K562 (cell line): Measurements from ENCODE around the gene COX7B. TPM values are rescaled to one million over a fixed set of nuclear protein-coding genes. Genes with fewer than 3 reads are reported as not detected.

Experiments used
- BHLHE40 ChIP-seq: IDR thresholded peaks from 2 replicates; pipeline ENCODE4 v1.6.1; 2011; ENCODE audit warnings: low read length, improper control_type of control experiment
- CHCHD3 ChIP-seq: fragments of 250-450 bp; sonication (Bioruptor Pico); IDR thresholded peaks from 2 replicates; pipeline ENCODE4 v2.1.2; 2022; ENCODE audit warnings: mild to moderate bottlenecking
- E2F3 ChIP-seq: fragments of 250-450 bp; sonication (Bioruptor Pico); IDR thresholded peaks from 2 replicates; pipeline ENCODE4 v1.4.0; 2020; ENCODE audit warnings: mild to moderate bottlenecking
- FOXP1 ChIP-seq: sonication (generic); formaldehyde crosslinking; IDR thresholded peaks from 2 replicates; pipeline ENCODE4 v1.8.0; 2022; ENCODE audit warnings: mild to moderate bottlenecking, missing genetic modification reagents
- HDAC8 ChIP-seq: fragments of 450-650 bp; IDR thresholded peaks from 2 replicates; pipeline ENCODE4 v1.6.1; 2016; ENCODE audit warnings: mild to moderate bottlenecking, missing genetic modification characterization, moderate library complexity, missing compliant biosample characterization
- HNRNPL ChIP-seq: fragments of 200-400 bp; formaldehyde crosslinking; IDR thresholded peaks from 2 replicates; pipeline ENCODE4 v1.6.1; 2017; ENCODE audit warnings: low read depth, mild to moderate bottlenecking, low read length
- ILF3 ChIP-seq: fragments of 450-650 bp; IDR thresholded peaks from 2 replicates; pipeline ENCODE4 v1.6.1; 2018; ENCODE audit warnings: antibody characterized with exemption, mild to moderate bottlenecking, moderate library complexity, borderline replicate concordance
- KLF1 ChIP-seq: fragments of 450-650 bp; IDR thresholded peaks from 2 replicates; pipeline ENCODE4 v1.6.1; 2016; ENCODE audit warnings: missing genetic modification characterization, missing compliant biosample characterization
- MYNN ChIP-seq, 2 experiments: sonication (generic); formaldehyde crosslinking in 1 of 2; IDR thresholded peaks; 2 replicates each; pipeline versions ENCODE4 v1.5.0 to v1.6.1; 2016 to 2020; ENCODE audit warnings: antibody characterized with exemption in 1 of 2, missing genetic modification reagents in 1 of 2
- PCBP1 ChIP-seq: fragments of 200-400 bp; formaldehyde crosslinking; IDR thresholded peaks from 2 replicates; pipeline ENCODE4 v1.6.1; 2018; ENCODE audit warnings: mild to moderate bottlenecking, low read depth, low read length; ENCODE audit not compliant: poor library complexity, severe bottlenecking
- PURB ChIP-seq: sonication (generic); formaldehyde crosslinking; IDR thresholded peaks from 2 replicates; pipeline ENCODE4 v1.9.0; 2021; ENCODE audit warnings: low read depth, mild to moderate bottlenecking, missing genetic modification reagents
- RFX7 ChIP-seq: fragments of 250-450 bp; sonication (Bioruptor Pico); IDR thresholded peaks from 2 replicates; pipeline ENCODE4 v1.5.1; 2021; ENCODE audit warnings: mild to moderate bottlenecking
- SIN3B ChIP-seq: fragments of 450-650 bp; IDR thresholded peaks from 2 replicates; pipeline ENCODE4 v1.6.1; 2017; ENCODE audit warnings: low read depth, mild to moderate bottlenecking, moderate library complexity
- SLC30A9 ChIP-seq: fragments of 250-450 bp; sonication (Bioruptor Pico); IDR thresholded peaks from 2 replicates; pipeline ENCODE4 v1.8.0; 2022; ENCODE audit warnings: mild to moderate bottlenecking, moderate library complexity
- SMC3 ChIP-seq: conservative IDR thresholded peaks from 2 replicates; pipeline ENCODE4 v1.6.1; 2011; ENCODE audit warnings: low read depth, low read length, improper control_type of control experiment; ENCODE audit not compliant: insufficient read depth
- SOX6 ChIP-seq: fragments of 450-650 bp; IDR thresholded peaks from 2 replicates; pipeline ENCODE4 v1.6.1; 2014; ENCODE audit warnings: mild to moderate bottlenecking
- ZNF121 ChIP-seq: sonication (generic); formaldehyde crosslinking; conservative IDR thresholded peaks from 2 replicates; pipeline ENCODE4 v1.8.0; 2022; ENCODE audit warnings: missing genetic modification reagents
- ZNF175 ChIP-seq: fragments of 200-800 bp; sonication (Bioruptor generic); IDR thresholded peaks from 2 replicates; pipeline ENCODE4 v1.6.1; 2016; ENCODE audit warnings: low read depth, mild to moderate bottlenecking, missing genetic modification characterization, missing compliant biosample characterization
- ZNF282 ChIP-seq: sonication (generic); formaldehyde crosslinking; IDR thresholded peaks from 2 replicates; pipeline ENCODE4 v1.8.1; 2023; ENCODE audit warnings: missing genetic modification reagents
- polyA plus RNA-seq, 8 experiments: library from polyadenylated mRNA; depleted of rRNA in 4 of 8; stranded (reverse) in 5 of 8; unstranded in 3 of 8; fragments of >200 nt; fragmentation: Nextera tagmentation in 2 of 8; fragmentation: Illumina TruSeq in 1 of 8; extraction: Ambion mirVana in 2 of 8; extraction: Trizol in 1 of 8; gene quantifications; 2 replicates each; pipeline versions ENCODE4 v1.2.1 to v1.2.3, GENCODE V29; 2011 to 2014; ENCODE audit warnings: inconsistent platforms in 1 of 8, missing spikeins in 1 of 8
- total RNA-seq, 7 experiments: library from RNA; depleted of rRNA in 6 of 7; stranded (reverse); fragments of >200 nt in 6 of 7; fragmentation: Illumina TruSeq in 2 of 7; extraction: Trizol in 2 of 7; gene quantifications; 2 replicates each; pipeline versions ENCODE4 v1.2.1 to v1.2.3, GENCODE V29; 2011 to 2021; ENCODE audit warnings: low replicate concordance in 1 of 7
- TF ChIP-seq, protein P1 (sequence below), 2 experiments: IDR thresholded peaks in 1 of 2; conservative IDR thresholded peaks in 1 of 2; 2 replicates each; pipeline ENCODE4 v1.6.1; 2016; ENCODE audit warnings: low read depth in 2 of 2, mild to moderate bottlenecking in 1 of 2, missing compliant biosample characterization in 1 of 2, missing genetic modification characterization in 1 of 2, moderate library complexity in 1 of 2
- TF ChIP-seq, protein P2 (sequence below), 3 experiments: fragments of 200-800 bp in 1 of 3; fragments of 250-450 bp in 1 of 3; fragments of 450-650 bp in 1 of 3; sonication (Bioruptor Pico) in 1 of 3; sonication (Bioruptor generic) in 1 of 3; formaldehyde crosslinking in 1 of 3; IDR thresholded peaks; 2 replicates each; pipeline versions ENCODE4 v1.6.1 to v1.8.0; 2016 to 2022; ENCODE audit warnings: mild to moderate bottlenecking in 2 of 3, missing genetic modification characterization in 2 of 3, missing compliant biosample characterization in 1 of 3, moderate library complexity in 1 of 3
- TF ChIP-seq, protein P3 (sequence below): sonication (generic); formaldehyde crosslinking; IDR thresholded peaks from 2 replicates; pipeline ENCODE4 v1.5.0; 2020; ENCODE audit warnings: missing genetic modification reagents

COX7B gene
- total and polyA plus RNA-seq, 9 of the 15 experiments (the other 6 are each of a cell fraction or from before 2014, with no cell fraction given), result 549 to 2,891 (median 1,307) TPM

DNA sequence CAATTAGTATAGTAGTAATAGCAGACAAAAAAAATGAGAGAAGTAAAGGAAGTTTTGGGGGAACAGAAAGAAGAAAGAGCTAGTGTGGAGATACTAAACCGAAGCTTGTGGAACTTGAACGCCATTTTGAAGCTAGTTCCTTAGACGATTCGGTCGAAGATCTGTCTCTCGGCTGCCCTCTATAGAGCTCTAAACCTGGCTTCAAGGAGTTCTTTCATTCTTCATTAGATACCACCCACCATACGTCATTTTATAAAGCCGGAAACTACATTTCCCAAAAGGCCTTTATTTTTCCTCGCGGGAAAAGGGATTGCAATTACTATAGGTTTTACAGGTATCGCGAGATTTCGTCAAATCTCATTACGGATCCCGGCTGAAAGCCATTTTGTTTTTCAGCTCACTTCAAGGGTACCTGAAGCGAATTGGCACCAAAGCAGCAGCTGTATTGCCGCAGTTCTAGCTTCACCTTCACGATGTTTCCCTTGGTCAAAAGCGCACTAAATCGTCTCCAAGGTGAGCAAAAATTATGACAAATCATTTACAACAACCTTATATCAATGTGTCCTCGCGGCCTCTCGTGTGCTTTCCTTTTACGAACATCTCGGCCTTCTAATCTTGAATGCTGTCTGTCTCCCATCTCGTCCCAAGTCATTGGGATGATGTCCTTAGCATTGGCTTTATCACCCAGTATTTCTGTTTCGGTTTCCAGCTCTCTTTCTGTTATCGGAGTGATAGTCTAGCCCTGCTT lies at the start of gene COX7B (continued):
- TF ChIP-seq, protein P1, sequence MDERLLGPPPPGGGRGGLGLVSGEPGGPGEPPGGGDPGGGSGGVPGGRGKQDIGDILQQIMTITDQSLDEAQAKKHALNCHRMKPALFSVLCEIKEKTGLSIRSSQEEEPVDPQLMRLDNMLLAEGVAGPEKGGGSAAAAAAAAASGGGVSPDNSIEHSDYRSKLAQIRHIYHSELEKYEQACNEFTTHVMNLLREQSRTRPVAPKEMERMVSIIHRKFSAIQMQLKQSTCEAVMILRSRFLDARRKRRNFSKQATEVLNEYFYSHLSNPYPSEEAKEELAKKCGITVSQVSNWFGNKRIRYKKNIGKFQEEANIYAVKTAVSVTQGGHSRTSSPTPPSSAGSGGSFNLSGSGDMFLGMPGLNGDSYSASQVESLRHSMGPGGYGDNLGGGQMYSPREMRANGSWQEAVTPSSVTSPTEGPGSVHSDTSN (CRISPR knock-in tag; IDR thresholded peaks at IDR 0.05; ENCODE audit: low read depth), result no peak
- TF ChIP-seq, protein P1 (tag; conservative IDR thresholded peaks at IDR 0.05; ENCODE audit: low read depth), result no peak
- TF ChIP-seq HNRNPL, result no peak
- TF ChIP-seq, protein P2, sequence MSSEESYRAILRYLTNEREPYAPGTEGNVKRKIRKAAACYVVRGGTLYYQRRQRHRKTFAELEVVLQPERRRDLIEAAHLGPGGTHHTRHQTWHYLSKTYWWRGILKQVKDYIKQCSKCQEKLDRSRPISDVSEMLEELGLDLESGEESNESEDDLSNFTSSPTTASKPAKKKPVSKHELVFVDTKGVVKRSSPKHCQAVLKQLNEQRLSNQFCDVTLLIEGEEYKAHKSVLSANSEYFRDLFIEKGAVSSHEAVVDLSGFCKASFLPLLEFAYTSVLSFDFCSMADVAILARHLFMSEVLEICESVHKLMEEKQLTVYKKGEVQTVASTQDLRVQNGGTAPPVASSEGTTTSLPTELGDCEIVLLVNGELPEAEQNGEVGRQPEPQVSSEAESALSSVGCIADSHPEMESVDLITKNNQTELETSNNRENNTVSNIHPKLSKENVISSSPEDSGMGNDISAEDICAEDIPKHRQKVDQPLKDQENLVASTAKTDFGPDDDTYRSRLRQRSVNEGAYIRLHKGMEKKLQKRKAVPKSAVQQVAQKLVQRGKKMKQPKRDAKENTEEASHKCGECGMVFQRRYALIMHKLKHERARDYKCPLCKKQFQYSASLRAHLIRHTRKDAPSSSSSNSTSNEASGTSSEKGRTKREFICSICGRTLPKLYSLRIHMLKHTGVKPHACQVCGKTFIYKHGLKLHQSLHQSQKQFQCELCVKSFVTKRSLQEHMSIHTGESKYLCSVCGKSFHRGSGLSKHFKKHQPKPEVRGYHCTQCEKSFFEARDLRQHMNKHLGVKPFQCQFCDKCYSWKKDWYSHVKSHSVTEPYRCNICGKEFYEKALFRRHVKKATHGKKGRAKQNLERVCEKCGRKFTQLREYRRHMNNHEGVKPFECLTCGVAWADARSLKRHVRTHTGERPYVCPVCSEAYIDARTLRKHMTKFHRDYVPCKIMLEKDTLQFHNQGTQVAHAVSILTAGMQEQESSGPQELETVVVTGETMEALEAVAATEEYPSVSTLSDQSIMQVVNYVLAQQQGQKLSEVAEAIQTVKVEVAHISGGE (CRISPR knock-in tag; IDR thresholded peaks at IDR 0.05), result no peak
- no peak for TF ChIP-seq CHCHD3 (CRISPR knock-in tag)
- no peak for TF ChIP-seq MYNN (IDR thresholded peaks at IDR 0.05)
- no peak for TF ChIP-seq MYNN (CRISPR knock-in tag; IDR thresholded peaks at IDR 0.05)
- no peak for TF ChIP-seq HDAC8 (tag)
- TF ChIP-seq KLF1 (tag), result no peak
- TF ChIP-seq ZNF121 (CRISPR knock-in tag), result no peak
- TF ChIP-seq RFX7 (CRISPR knock-in tag), result no peak
- no peak for TF ChIP-seq PCBP1
- TF ChIP-seq SOX6, result no peak
- TF ChIP-seq PURB (CRISPR knock-in tag), result no peak
- TF ChIP-seq ILF3, result no peak
- no peak for TF ChIP-seq SLC30A9 (CRISPR knock-in tag)
- no peak for TF ChIP-seq ZNF282 (CRISPR knock-in tag)
- no peak for TF ChIP-seq ZNF175 (CRISPR knock-in tag)
- TF ChIP-seq BHLHE40, result no peak
- no peak for TF ChIP-seq E2F3
- TF ChIP-seq SMC3, result no peak
- TF ChIP-seq, protein P3, sequence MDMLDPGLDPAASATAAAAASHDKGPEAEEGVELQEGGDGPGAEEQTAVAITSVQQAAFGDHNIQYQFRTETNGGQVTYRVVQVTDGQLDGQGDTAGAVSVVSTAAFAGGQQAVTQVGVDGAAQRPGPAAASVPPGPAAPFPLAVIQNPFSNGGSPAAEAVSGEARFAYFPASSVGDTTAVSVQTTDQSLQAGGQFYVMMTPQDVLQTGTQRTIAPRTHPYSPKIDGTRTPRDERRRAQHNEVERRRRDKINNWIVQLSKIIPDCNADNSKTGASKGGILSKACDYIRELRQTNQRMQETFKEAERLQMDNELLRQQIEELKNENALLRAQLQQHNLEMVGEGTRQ (CRISPR knock-in tag), result no peak
- no peak for TF ChIP-seq FOXP1 (CRISPR knock-in tag)
- no peak; the same call in 1 of the 2 replicates for TF ChIP-seq SIN3B
